ENCODE data around the gene BRIP1.

DNA sequence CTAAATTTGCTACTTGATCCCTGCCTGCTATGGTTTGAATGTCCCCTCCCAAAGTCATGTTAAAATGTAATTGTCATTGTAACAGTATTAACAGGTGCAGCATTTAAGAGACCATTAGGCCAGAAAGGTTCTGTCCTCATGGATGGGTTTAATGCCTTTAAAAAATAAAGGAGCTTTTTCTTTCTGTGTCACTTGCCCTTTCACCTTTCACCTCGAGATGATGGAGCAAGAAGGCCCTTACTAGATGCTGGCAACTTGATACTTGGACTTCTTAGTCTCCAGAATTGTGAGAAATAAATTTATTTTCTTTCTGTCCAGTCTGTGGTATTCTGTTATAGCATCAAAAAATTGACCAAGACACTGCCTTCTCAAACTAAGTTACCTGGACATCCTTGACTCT lies 98.5 kb downstream of the BRIP1 start:
- TF ChIP-seq, protein P1, sequence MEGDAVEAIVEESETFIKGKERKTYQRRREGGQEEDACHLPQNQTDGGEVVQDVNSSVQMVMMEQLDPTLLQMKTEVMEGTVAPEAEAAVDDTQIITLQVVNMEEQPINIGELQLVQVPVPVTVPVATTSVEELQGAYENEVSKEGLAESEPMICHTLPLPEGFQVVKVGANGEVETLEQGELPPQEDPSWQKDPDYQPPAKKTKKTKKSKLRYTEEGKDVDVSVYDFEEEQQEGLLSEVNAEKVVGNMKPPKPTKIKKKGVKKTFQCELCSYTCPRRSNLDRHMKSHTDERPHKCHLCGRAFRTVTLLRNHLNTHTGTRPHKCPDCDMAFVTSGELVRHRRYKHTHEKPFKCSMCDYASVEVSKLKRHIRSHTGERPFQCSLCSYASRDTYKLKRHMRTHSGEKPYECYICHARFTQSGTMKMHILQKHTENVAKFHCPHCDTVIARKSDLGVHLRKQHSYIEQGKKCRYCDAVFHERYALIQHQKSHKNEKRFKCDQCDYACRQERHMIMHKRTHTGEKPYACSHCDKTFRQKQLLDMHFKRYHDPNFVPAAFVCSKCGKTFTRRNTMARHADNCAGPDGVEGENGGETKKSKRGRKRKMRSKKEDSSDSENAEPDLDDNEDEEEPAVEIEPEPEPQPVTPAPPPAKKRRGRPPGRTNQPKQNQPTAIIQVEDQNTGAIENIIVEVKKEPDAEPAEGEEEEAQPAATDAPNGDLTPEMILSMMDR (IDR thresholded peaks at IDR 0.05; ENCODE audit: low read depth, low read length): no peak
- TF ChIP-seq EZH2phosphoT487 (IDR thresholded peaks at IDR 0.05; ENCODE audit: low read depth): no peak

Measured in OCI-LY3 (cell line).